Mucosa of descending colon (tissue), 3 donors: ENCODE results near the gene HDGFL1. TPM values are rescaled to one million over a fixed set of nuclear protein-coding genes. Genes with fewer than 3 reads are reported as not detected.

Experiments used
- ATAC-seq: fragments of 200-7000 bp; cut with Tn5 transposase; one replicate; pipeline ENCODE4 v1.9.1; 2020; ENCODE audit warnings: mild to moderate bottlenecking, moderate library complexity
- DNase-seq, 3 donors: peaks; one replicate each; pipeline ENCODE4 v3.0.0-alpha.2; 2020
- H3K36me3 ChIP-seq: fragments of 200-600 bp; one replicate; pipeline ENCODE4 v1.8.0; 2021; ENCODE audit warnings: low read depth, mild to moderate bottlenecking
- H3K4me1 ChIP-seq: fragments of 200-600 bp; one replicate; pipeline ENCODE4 v1.8.0; 2021; ENCODE audit warnings: low read depth, mild to moderate bottlenecking
- H3K4me3 ChIP-seq: fragments of 200-600 bp; one replicate; pipeline ENCODE4 v1.8.0; 2021; ENCODE audit warnings: mild to moderate bottlenecking
- H3K9me3 ChIP-seq: fragments of 200-600 bp; one replicate; pipeline ENCODE4 v1.8.0; 2021; ENCODE audit warnings: mild to moderate bottlenecking
- CTCF ChIP-seq: fragments of 200-600 bp; IDR thresholded peaks from one replicate; pipeline ENCODE4 v1.8.0; 2022; ENCODE audit warnings: antibody characterized with exemption, mild to moderate bottlenecking
- intact Hi-C, 2 donors: fragments of 100-400 bp; cut with DNase I in 1 of 2; cut with micrococcal nuclease in 1 of 2; formaldehyde crosslinking; loops; one replicate each; pipeline versions ENCODE4 v1.11.0 to v1.11.1; 2022; cut with DNase I, micrococcal nuclease
- total RNA-seq, 3 donors: library from RNA; stranded (reverse); fragmentation: NEBNext Ultra II Directional in 2 of 3; extraction: Animal tissue kit (Norgen Biotek cat#: 25700) in 2 of 3; gene quantifications; one replicate each; pipeline versions ENCODE4 v1.2.1 to v1.2.4, GENCODE V29; 2021 to 2023
- donor health status: DM: no; HTN: no; CAD: no; lungs with moderate emphysema.
- donor health status: DM: no; HTN: no; CAD: no.
- donor health status: DM: no; HTN: yes; CAD: no.

HDGFL1 gene
- total RNA-seq, 3 donors from 2014 or later: not detected

GRCh38 chr6:22536122-22536521 is 33.2 kb upstream of the HDGFL1 start:
- intact Hi-C loops: no loop called here

GRCh38 chr6:22544476-22544875 is 24.9 kb upstream of the HDGFL1 start:
- TF ChIP-seq CTCF: no peak
- H3K36me3 ChIP-seq: no peaks in the 10 kb centered on the region
- H3K9me3 ChIP-seq: no peaks in the 10 kb centered on the region
- no peak overlapping the region for H3K4me3 ChIP-seq
- ATAC-seq (no peak), DNase-seq (no peak)
- no peaks in the 10 kb centered on the region for H3K4me1 ChIP-seq
- intact Hi-C loops: no loop called here

More at GRCh38 chr6:22536122-22536521, 33.2 kb upstream of the HDGFL1 start:
- no peak overlapping the region for H3K4me3 ChIP-seq
- no peaks in the 10 kb centered on the region for H3K4me1 ChIP-seq
- TF ChIP-seq CTCF: no peak
- DNase-seq (no peak), ATAC-seq (no peak)
- no peaks in the 10 kb centered on the region for H3K36me3 ChIP-seq
- no peaks in the 10 kb centered on the region for H3K9me3 ChIP-seq

GRCh38 chr6:22545051-22545450 is 24.3 kb upstream of the HDGFL1 start:
- Histone ChIP-seq H3K4me1 (no peaks in the 10 kb centered on the region), H3K4me3 (no peak overlapping the region), H3K36me3 (no peaks in the 10 kb centered on the region), H3K9me3 (no peaks in the 10 kb centered on the region)
- no peak for DNase-seq
- no peak for TF ChIP-seq CTCF
- intact Hi-C loops: no loop called here
- no peak for ATAC-seq

GRCh38 chr6:22546236-22546635 is 23.1 kb upstream of the HDGFL1 start:
- Histone ChIP-seq H3K36me3 (no peaks in the 10 kb centered on the region), H3K4me1 (no peaks in the 10 kb centered on the region), H3K9me3 (no peaks in the 10 kb centered on the region), H3K4me3 (no peak overlapping the region)
- TF ChIP-seq CTCF: no peak
- intact Hi-C loops: no loop called here
- DNase-seq: no peak
- ATAC-seq: no peak

GRCh38 chr6:22550971-22551670 is 18.2 kb upstream of the HDGFL1 start:
- Histone ChIP-seq H3K36me3 (no peaks in the 10 kb centered on the region), H3K9me3 (no peaks in the 10 kb centered on the region), H3K4me3 (no peak overlapping the region), H3K4me1 (no peaks in the 10 kb centered on the region)
- DNase-seq (no peak), ATAC-seq (no peak)
- intact Hi-C loops: no loop called here
- TF ChIP-seq CTCF: no peak

GRCh38 chr6:22556266-22556665 is 13.1 kb upstream of the HDGFL1 start:
- intact Hi-C loops: no loop called here
- DNase-seq: no peak

More at GRCh38 chr6:22556266-22556665, 13.1 kb upstream of the HDGFL1 start:
- no peak for ATAC-seq
- no peak overlapping the region for H3K4me3 ChIP-seq
- H3K36me3 ChIP-seq: no peaks in the 10 kb centered on the region
- no peak for TF ChIP-seq CTCF
- H3K4me1 ChIP-seq: no peaks in the 10 kb centered on the region
- no peaks in the 10 kb centered on the region for H3K9me3 ChIP-seq
